C4-2B (cell line): ENCODE results near the gene PFDN4.

Source experiments
- H3K27ac ChIP-seq: fragments of 450-650 bp; 2 replicates; pipeline ENCODE4 v1.5.1; 2017
- ZFX ChIP-seq: fragments of 450-650 bp; IDR thresholded peaks from 2 replicates; pipeline ENCODE4 v1.6.1; 2017
- TF ChIP-seq, protein P1 (sequence below): fragments of 450-650 bp; conservative IDR thresholded peaks from 2 replicates; pipeline ENCODE4 v1.5.1; 2017; ENCODE audit warnings: mild to moderate bottlenecking

Gene PFDN4

GRCh38 chr20:54162378-54163009 is 45.4 kb upstream of the PFDN4 start:
- H3K27ac ChIP-seq = no peak overlapping the region
- TF ChIP-seq ZFX = no peak
- TF ChIP-seq, protein P1, sequence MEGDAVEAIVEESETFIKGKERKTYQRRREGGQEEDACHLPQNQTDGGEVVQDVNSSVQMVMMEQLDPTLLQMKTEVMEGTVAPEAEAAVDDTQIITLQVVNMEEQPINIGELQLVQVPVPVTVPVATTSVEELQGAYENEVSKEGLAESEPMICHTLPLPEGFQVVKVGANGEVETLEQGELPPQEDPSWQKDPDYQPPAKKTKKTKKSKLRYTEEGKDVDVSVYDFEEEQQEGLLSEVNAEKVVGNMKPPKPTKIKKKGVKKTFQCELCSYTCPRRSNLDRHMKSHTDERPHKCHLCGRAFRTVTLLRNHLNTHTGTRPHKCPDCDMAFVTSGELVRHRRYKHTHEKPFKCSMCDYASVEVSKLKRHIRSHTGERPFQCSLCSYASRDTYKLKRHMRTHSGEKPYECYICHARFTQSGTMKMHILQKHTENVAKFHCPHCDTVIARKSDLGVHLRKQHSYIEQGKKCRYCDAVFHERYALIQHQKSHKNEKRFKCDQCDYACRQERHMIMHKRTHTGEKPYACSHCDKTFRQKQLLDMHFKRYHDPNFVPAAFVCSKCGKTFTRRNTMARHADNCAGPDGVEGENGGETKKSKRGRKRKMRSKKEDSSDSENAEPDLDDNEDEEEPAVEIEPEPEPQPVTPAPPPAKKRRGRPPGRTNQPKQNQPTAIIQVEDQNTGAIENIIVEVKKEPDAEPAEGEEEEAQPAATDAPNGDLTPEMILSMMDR = no peak

DNA sequence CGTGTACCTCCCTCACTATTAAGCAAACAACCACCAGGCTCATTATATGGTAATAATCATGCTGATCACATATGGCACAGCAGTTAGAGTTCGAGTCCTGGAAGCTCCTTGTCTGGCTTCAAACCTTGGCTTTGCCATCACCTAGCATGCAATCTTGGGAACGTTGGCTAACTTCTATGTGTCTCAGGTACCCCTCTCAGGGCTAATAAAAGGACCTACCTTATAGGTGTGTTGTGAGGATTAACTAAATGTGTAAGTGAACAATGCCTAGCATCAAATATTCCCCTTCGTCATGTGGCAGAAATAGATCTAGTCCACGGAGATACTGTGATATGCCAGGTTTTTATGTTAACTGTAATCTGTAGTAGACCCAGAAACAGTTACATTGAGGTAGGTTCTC is 44.5 kb upstream of the PFDN4 start:
- TF ChIP-seq ZFX = no peak
- TF ChIP-seq, protein P1 = no peak
- no peak overlapping the region for H3K27ac ChIP-seq

GRCh38 chr20:54165014-54165413 is 42.9 kb upstream of the PFDN4 start:
- no peak overlapping the region for H3K27ac ChIP-seq
- no peak for TF ChIP-seq ZFX
- TF ChIP-seq, protein P1 = no peak

GRCh38 chr20:54165803-54166202 is 42.1 kb upstream of the PFDN4 start:
- no peak overlapping the region for H3K27ac ChIP-seq
- TF ChIP-seq, protein P1 = no peak
- TF ChIP-seq ZFX = no peak

GRCh38 chr20:54166987-54167662 is 40.8 kb upstream of the PFDN4 start:
- H3K27ac ChIP-seq = no peak overlapping the region
- TF ChIP-seq, protein P1 = no peak
- no peak for TF ChIP-seq ZFX

GRCh38 chr20:54167909-54168872 is 39.7 kb upstream of the PFDN4 start:
- no peak overlapping the region for H3K27ac ChIP-seq
- TF ChIP-seq, protein P1 = no peak
- no peak for TF ChIP-seq ZFX
